SK-N-SH treated with all-trans-retinoic acid at 6 μM for 48 hours (cell line): ENCODE measurements around the gene VAV3.

Experiments
- BACH2 ChIP-seq: fragments of 250-450 bp; sonication (Bioruptor Pico); IDR thresholded peaks from 2 replicates; pipeline ENCODE4 v1.9.0; 2021; ENCODE audit warnings: mild to moderate bottlenecking, borderline replicate concordance
- CREB5 ChIP-seq: fragments of 250-450 bp; sonication (Bioruptor Pico); IDR thresholded peaks from 2 replicates; pipeline ENCODE4 v1.5.1; 2020; ENCODE audit warnings: low read depth, mild to moderate bottlenecking, moderate library complexity
- ESRRG ChIP-seq: fragments of 250-450 bp; sonication (Bioruptor Pico); IDR thresholded peaks from 2 replicates; pipeline ENCODE4 v1.6.1; 2021; ENCODE audit warnings: mild to moderate bottlenecking
- PATZ1 ChIP-seq: fragments of 250-450 bp; sonication (Bioruptor Pico); IDR thresholded peaks from 2 replicates; pipeline ENCODE4 v1.8.0; 2020; ENCODE audit warnings: mild to moderate bottlenecking, moderate library complexity, borderline replicate concordance
- POU6F1 ChIP-seq: fragments of 250-450 bp; sonication (Bioruptor Pico); IDR thresholded peaks from 2 replicates; pipeline ENCODE4 v1.8.0; 2021; ENCODE audit warnings: low read depth, mild to moderate bottlenecking, moderate library complexity, borderline replicate concordance
- RARB ChIP-seq: fragments of 250-450 bp; sonication (Bioruptor Pico); IDR thresholded peaks from 2 replicates; pipeline ENCODE4 v1.8.0; 2021; ENCODE audit warnings: mild to moderate bottlenecking, moderate library complexity
- ZC3H10 ChIP-seq: fragments of 250-450 bp; sonication (Bioruptor Pico); IDR thresholded peaks from 2 replicates; pipeline ENCODE4 v1.5.1; 2021; ENCODE audit warnings: mild to moderate bottlenecking, moderate library complexity
- ZFP30 ChIP-seq: fragments of 450-650 bp; formaldehyde crosslinking; IDR thresholded peaks from 2 replicates; pipeline ENCODE4 v1.5.0; 2022; ENCODE audit warnings: mild to moderate bottlenecking, moderate library complexity
- ZNF565 ChIP-seq: fragments of 450-650 bp; formaldehyde crosslinking; conservative IDR thresholded peaks from 2 replicates; pipeline ENCODE4 v1.5.0; 2020; ENCODE audit warnings: low read depth, mild to moderate bottlenecking, moderate library complexity

- TF ChIP-seq CREB5 (CRISPR knock-in tag): no peak
- no peak for TF ChIP-seq ZC3H10 (CRISPR knock-in tag)
- no peak for TF ChIP-seq RARB (CRISPR knock-in tag)
- no peak for TF ChIP-seq BACH2 (CRISPR knock-in tag)
- TF ChIP-seq POU6F1 (CRISPR knock-in tag): no peak
- no peak for TF ChIP-seq ZFP30 (CRISPR knock-in tag)
- TF ChIP-seq ZNF565: no peak
- TF ChIP-seq ESRRG (CRISPR knock-in tag): no peak
- no peak for TF ChIP-seq PATZ1
Observed at GRCh38 chr1:107538502-107538901, 426.5 kb downstream of the VAV3 start.
